Bronchial epithelial cell (primary cell): ENCODE data around the gene TAMM41. TPM values are rescaled to one million over a fixed set of nuclear protein-coding genes. Genes with fewer than 3 reads are reported as not detected.
"Not testable (repeated sequence)": the region's sequence is repeated elsewhere in the genome, so short reads cannot be mapped to it uniquely, and the experiment has no call there.

Experiments
- DNase-seq: peaks from one replicate; pipeline ENCODE4 v3.0.0-alpha.2; 2010; ENCODE audit warnings: low read depth
- FAIRE-seq: peaks from 2 replicates; lab custom pipeline; 2011; peaks lifted over from hg19 to GRCh38; lab: Jason Lieb, UNC
- H3K27me3 ChIP-seq: 2 replicates; pipeline ENCODE4 v1.5.1; 2011; ENCODE audit warnings: low read length; ENCODE audit not compliant: control insufficient read depth, insufficient read depth
- H3K36me3 ChIP-seq: 2 replicates; pipeline ENCODE4 v1.5.1; 2011; ENCODE audit warnings: low read length; ENCODE audit not compliant: control insufficient read depth, insufficient read depth
- H3K4me3 ChIP-seq: 2 replicates; pipeline ENCODE4 v1.5.1; 2011; ENCODE audit warnings: mild to moderate bottlenecking, low read depth, low read length, control low read depth
- total RNA-seq: library from RNA; depleted of rRNA; stranded (reverse); fragments of >200 nt; gene quantifications from 2 replicates; pipeline ENCODE4 v1.2.1, GENCODE V29; 2014
- TF ChIP-seq, protein P1 (sequence below): IDR thresholded peaks from 2 replicates; pipeline ENCODE4 v1.5.1; 2011; ENCODE audit warnings: mild to moderate bottlenecking, moderate library complexity, low read length, control low read depth, inconsistent platforms; ENCODE audit not compliant: insufficient read depth, severe bottlenecking

Gene TAMM41, protein sequence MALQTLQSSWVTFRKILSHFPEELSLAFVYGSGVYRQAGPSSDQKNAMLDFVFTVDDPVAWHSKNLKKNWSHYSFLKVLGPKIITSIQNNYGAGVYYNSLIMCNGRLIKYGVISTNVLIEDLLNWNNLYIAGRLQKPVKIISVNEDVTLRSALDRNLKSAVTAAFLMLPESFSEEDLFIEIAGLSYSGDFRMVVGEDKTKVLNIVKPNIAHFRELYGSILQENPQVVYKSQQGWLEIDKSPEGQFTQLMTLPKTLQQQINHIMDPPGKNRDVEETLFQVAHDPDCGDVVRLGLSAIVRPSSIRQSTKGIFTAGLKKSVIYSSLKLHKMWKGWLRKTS
- total RNA-seq = 3.9 and 4.1 TPM in 2 replicates

DNA sequence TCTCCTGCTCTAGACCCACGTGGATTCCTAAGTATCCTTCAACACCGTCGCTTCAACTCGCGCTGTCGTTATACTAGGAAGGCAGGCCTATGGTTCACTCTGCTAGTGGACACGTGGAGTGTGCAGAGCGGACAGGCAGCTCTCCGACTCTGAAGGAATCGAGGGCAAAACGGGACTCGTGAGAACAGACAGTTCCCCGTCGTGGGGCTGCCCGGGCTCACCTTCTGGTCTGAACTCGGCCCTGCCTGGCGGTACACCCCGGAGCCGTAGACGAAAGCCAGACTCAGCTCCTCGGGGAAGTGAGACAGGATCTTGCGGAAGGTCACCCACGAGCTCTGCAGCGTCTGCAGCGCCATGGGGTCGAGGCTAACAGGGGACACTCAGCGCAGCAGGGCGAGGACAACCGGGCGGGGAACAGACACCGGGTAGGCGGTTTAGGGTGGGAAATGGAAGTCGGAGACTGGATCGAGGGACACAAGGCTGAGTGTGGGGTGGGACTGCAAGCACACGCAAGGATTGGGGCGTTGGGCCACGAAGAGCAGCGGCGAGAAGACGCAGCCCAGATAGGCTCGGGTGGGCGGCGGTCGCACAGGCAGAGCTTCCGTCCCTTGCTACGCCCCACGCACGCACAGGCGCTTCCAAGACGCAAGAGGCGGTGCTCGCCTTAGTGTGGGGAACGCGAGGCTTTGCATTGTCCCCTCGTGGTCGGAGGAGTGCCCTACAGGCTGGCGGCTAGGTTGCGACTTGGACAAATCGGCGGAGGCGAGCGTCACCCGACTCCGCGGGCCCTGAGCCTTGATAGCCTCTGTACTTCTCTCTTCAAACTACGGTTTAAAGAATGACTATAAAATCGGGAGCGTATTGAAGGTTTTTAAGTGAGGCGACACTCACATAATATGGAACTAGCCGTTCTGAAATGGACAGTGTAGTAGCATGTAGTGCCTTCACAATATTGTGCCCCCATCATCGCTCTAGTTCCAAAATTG lies at the start of gene TAMM41:
Gene TAMM41 (minus strand): TSS at position 605 of the 986 bp plus-strand sequence. CDS start 249 bp downstream, at position 356.
- H3K4me3 ChIP-seq = peak within 1 kb of the TSS; percentile 97
- DNase-seq (peak; percentile 79), FAIRE-seq (no peak)
- TF ChIP-seq, protein P1, sequence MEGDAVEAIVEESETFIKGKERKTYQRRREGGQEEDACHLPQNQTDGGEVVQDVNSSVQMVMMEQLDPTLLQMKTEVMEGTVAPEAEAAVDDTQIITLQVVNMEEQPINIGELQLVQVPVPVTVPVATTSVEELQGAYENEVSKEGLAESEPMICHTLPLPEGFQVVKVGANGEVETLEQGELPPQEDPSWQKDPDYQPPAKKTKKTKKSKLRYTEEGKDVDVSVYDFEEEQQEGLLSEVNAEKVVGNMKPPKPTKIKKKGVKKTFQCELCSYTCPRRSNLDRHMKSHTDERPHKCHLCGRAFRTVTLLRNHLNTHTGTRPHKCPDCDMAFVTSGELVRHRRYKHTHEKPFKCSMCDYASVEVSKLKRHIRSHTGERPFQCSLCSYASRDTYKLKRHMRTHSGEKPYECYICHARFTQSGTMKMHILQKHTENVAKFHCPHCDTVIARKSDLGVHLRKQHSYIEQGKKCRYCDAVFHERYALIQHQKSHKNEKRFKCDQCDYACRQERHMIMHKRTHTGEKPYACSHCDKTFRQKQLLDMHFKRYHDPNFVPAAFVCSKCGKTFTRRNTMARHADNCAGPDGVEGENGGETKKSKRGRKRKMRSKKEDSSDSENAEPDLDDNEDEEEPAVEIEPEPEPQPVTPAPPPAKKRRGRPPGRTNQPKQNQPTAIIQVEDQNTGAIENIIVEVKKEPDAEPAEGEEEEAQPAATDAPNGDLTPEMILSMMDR = peak; percentile 90
- H3K36me3 ChIP-seq = peaks cover 9% of the 10 kb centered on the region
- no peaks in the 10 kb centered on the region for H3K27me3 ChIP-seq

DNA sequence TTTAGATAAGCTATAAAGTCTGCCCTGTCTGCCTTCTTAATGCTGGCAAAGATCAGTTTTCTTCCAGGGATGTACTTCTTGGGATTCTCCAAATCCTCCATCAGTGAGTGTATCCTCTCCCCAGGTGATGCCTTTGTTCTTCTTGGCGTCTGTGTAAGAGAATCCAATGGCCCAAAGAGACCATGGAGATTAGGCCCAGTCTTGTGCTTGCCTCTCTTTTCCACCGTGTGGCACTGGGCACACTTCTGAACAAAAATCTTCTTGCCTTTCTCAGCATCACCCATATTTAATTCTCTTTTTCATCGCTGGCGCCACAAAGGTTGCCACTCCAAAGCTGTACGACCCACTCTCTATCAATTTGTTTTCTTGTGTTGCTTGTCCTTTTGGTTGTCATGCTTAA lies 32.2 kb upstream of the TAMM41 start:
- no peak overlapping the region for H3K4me3 ChIP-seq
- no peak for FAIRE-seq
- TF ChIP-seq, protein P1 = no peak
- H3K27me3 ChIP-seq = no peaks in the 10 kb centered on the region
- no peaks in the 10 kb centered on the region for H3K36me3 ChIP-seq
- no peak for DNase-seq

DNA sequence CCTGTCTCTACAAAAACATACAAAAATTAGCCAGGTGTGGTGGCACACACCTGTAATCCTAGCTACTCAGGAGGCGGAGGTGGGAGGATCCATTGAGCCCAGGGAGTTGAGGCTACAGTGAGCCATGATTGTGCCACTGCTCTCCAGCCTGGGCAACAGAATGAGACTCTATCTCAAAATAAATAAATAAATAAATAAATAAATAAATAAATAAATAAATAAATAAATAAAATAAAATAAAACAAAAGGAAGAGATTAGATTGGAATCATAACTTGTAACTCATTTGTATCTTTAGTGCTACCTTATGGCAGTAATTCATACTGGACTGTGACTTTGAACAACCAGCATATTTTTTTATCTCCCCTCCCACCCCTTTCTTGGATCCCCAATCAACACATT lies 28.0 kb upstream of the TAMM41 start:
- FAIRE-seq, H3K4me3 ChIP-seq, H3K27me3 ChIP-seq, DNase-seq, H3K36me3 ChIP-seq: not testable (repeated sequence)

DNA sequence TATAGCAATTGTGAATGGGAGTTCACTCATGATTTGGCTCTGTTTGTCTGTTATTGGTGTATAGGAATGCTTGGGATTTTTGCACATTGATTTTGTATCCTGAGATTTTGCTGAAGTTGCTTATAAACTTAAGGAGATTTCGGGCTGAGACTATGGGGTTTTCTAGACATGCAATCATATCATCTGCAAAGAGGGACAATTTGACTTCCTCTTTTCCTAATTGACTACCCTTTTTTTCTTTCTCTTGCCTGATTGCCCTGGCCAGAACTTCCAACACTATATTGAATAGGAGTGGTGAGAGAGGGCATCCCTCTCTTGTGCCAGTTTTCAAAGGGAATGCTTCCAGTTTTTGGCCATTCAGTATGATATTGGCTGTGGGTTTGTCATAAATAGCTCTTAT lies 17.1 kb upstream of the TAMM41 start:
- not testable (repeated sequence) for FAIRE-seq, H3K4me3 ChIP-seq

DNA sequence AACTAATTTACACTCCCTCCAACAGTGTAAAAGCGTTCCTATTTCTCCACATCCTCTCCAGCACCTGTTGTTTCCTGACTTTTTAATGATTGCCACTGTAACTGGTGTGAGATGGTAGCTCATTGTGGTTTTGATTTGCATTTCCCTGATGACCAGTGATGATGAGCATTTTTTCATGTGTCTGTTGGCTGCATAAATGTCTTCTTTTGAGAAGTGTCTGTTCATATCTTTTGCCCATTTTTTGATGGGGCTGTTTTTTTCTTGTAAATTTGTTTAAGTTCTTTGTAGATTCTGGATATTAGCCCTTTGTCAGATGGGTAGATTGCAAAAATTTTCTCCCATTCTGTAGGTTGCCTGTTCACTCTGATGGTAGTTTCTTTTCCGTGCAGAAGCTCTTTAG lies 15.9 kb upstream of the TAMM41 start:
- FAIRE-seq, H3K36me3 ChIP-seq, DNase-seq, H3K27me3 ChIP-seq, H3K4me3 ChIP-seq: not testable (repeated sequence)

More for the DNA sequence above, 17.1 kb upstream of the TAMM41 start:
- not testable (repeated sequence) for H3K36me3 ChIP-seq, DNase-seq, H3K27me3 ChIP-seq

DNA sequence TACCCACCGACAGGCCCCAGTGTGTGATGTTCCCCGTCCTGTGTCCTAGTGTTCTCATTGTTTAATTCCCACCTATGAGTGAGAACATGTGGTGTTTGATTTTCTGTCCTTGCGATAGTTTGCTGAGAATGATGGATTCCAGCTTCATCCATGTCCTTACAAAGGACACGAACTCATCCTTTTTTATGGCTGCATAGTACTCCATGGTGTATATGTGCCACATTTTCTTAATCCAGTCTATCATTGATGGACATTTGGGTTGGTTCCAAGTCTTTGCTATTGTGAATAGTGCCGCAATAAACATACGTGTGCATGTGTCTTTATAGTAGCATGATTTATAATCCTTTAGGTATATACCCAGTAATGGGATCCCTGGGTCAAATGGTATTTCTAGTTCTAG lies 15.5 kb upstream of the TAMM41 start:
- not testable (repeated sequence) for FAIRE-seq

DNA sequence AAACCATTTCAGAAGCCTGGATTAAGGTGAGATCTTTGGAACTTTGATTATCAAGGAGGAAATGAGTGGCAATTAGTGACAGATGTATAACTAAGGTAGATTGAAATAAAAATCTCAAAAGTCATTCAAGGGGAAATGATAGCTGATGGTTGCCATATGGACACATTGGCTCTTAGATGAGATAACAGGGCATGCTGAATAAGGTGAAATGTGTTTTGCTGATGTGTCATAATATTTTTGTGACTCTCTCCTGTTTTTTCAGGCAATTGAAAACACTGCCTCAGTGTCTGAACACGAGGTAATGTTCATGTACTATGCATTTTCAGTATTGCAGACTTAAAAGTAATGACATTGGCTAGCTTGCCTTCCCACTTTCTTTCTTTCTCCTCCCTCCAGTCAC lies 13.5 kb upstream of the TAMM41 start:
- H3K4me3 ChIP-seq, H3K27me3 ChIP-seq, H3K36me3 ChIP-seq, FAIRE-seq, DNase-seq: not testable (repeated sequence)

More for the DNA sequence above, 15.5 kb upstream of the TAMM41 start:
- not testable (repeated sequence) for H3K36me3 ChIP-seq, H3K27me3 ChIP-seq, DNase-seq, H3K4me3 ChIP-seq

DNA sequence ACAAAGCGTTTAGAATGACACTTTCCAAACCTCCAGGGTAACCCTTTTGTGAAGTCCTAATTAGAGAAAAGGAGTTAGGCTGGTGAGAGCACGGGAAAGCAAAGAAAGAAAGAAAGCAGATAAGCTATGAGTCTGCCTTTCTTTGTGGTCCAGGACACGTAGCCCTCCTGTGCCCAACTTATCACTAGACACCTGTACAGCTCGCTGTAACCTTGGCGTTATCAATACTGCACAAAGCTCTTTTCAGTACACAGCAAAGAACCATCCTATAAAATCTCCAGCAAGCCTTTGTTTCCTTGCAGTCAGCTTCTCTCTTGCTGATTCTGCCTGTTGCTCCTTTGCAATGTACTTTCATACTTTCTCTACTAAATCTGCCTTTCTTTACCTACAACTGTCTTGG lies 6.8 kb upstream of the TAMM41 start:
- DNase-seq (no peak), FAIRE-seq (no peak)
- no peak overlapping the region for H3K4me3 ChIP-seq
- H3K36me3 ChIP-seq = no peaks in the 10 kb centered on the region
- TF ChIP-seq, protein P1 = no peak
- peaks cover 3% of the 10 kb centered on the region for H3K27me3 ChIP-seq
